IPS-11a (cell line): Measurements from ENCODE around the gene DAND5.

Experiments
- H3K4me3 ChIP-seq: one replicate; pipeline ENCODE4 v1.5.1; 2013; ENCODE audit warnings: low read depth, low read length, control low read depth

DAND5 gene

DNA sequence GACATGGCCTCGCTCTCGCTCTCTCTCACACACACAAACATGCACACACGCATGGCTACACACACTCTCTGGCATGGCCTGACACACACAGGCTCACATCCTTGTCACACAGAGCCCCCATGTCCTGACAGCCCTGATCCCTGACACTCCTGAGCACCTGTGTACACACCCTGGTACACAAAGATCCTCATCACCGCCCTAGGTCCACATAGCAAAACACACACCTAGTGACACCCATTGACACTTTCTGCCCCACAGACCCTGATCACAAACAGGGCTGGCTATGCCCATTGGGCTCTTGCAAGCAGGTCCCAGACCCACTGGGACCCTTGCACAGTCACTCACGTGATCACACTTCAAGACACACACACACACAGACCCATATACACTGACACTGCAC, 21.9 kb downstream of the DAND5 start:
- H3K4me3 ChIP-seq = no peak overlapping the region

DNA sequence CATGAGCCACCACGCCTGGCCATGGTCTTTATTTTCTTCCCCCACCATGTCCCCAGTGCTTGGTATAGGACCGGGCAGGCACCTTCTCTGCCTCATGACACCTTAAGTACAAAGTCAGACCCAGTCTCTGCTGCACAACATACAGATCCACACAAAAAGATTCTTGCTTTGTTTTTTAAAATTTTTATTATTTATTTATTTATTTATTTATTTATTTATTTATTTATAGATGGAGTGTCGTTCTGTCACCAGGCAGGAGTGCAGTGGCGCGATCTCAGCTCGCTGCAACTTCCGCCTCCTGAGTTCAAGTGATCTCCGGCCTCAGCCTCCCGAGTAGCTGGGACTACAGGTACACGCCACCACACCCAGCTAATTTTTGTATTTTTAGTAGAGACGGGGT, 23.4 kb downstream of the DAND5 start:
- no peak overlapping the region for H3K4me3 ChIP-seq

DNA sequence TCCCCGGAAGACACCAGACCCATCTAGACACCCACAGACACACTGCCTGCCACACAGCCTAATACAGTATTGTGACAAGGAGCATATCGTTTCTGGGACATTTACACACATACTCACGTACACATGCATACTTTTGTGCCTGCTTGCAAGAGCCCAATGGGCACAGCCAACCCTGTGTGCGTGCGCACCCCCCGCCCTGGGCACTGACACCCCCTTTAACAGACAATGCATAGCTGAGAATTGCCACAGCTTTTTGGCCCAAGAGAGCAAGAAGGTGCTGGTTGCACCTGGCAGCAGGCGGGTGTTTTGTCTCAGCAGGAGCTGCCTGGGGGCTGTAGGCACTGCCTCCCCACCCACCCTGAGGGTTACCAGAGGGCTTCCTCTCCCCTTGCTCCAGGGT, 24.2 kb downstream of the DAND5 start:
- no peak overlapping the region for H3K4me3 ChIP-seq

DNA sequence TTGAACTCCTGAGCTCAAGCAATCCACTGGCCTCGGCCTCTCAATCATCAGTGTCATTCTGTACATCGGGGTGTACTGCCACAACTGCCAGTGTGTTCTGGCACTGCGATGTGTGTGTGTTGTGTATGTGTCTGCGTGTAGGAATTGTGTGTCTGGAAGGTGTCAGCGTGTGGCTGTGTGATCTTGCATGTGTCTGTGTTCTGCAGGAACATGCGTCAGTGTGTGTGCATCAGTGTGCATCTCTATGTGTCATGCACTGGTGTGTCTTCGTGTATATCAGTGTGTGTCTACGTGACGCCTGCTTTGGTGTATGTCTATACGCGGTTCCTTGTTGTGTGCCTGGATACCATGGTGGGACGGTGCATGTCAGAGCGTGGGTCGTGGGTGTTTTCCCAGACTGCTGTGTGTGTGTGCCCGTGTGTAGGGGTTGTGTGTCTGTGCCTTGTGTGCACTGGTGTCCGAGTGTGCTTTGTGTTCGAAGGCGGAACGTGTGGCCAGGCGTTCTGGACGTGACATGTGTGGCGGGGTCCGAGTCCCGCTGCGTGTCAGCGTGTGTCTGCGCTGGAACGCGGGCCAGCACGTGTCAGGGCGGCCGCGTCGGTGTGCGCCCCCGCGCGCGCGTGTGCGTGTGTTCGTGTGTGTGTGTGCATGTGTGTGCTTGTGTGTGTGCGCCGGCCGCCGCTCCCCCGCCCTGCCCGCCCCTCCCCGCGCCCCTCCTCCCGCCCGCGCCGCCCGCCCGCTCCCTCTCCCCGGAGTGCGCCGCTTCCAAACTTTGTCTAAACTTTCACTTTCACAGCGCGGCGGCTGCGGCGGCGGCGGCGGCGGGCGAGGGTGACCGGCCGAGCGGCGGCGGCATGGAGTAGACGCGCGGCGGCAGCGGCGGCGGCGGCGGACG, 25.6 kb downstream of the DAND5 start, which contains the start of gene NFIX:
Gene NFIX, plus strand, starts transcription at position 775 of the 895 bp plus-strand sequence. CDS start 363 bp downstream, outside the sequence.
- peak within 1 kb of the TSS; percentile 35 for H3K4me3 ChIP-seq

DNA sequence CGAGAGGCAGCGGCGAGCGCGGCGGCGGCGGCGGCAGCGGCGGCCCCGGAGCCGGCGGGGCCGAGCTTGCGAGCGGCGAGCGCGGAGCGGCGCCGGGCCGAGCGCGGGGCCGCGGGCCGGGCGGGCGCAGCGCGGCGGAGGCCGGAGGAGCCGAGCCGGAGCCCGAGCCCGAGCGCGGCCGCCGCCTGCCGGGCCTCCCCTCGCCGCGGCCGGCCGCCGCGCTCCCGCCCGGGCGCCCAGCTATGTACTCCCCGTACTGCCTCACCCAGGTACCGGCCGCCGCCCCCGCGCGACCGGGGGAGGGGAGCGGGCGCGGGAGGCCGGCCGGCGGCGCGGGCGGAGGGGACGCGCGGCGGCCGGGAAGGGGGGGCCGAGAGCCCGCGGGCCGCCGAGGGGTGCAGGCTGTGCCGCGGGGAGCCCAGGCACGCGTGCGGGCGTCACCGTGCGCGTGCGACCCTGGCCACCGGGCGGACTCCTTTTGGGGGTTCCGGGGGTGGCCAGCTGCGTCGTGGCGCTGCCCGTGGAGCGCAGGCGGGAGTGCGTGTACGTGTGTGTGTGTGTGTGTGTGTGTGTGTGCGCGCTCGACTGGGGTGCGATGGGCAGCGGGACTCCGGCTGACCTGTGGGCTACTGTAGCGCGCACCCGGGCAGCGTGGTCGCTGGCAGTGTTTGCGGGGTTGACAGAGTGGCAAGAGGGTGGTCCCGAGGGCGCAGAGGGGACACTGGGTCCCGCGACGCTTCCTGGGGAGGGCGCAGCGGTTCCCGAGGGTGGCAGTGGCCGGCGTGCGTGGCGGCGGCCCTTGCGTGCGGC, 26.4 kb downstream of the DAND5 start:
- H3K4me3 ChIP-seq = peak overlapping the region; percentile 35

DNA sequence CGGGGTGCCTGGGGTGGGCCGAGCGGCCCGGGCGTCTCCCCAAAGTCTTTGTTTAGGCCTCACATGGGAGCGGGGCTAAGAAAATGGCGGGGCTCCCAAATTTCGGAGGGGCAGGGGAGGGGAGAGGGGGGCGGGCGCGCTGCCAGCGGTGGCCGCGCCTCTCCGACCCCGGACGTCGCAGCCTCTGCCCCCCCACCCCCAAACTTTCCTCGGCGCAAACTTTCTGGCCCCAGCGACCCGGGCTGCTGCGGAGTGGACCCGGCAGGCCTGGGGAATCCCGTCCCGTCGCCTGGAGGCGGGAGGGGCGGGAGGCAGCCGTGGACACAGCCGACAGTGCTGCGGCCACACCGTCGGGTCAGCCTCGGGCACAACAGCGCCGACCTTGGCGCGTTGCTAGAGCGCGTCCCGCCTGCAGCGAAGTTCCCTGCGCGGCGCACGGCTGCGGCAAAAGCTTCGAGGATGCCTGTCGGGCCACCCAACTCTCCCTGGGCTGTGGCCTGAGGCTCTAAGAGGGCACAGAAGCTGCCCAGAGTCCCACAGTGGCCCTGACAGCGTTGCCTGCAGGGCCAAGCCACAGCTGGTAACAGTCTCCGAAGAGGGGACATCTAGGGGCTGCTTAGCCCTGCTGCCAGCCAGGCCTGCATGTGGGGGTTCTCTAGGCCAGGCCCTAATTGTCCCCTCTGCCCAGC, 27.2 kb downstream of the DAND5 start:
- peak overlapping the region; percentile 35 for H3K4me3 ChIP-seq

DNA sequence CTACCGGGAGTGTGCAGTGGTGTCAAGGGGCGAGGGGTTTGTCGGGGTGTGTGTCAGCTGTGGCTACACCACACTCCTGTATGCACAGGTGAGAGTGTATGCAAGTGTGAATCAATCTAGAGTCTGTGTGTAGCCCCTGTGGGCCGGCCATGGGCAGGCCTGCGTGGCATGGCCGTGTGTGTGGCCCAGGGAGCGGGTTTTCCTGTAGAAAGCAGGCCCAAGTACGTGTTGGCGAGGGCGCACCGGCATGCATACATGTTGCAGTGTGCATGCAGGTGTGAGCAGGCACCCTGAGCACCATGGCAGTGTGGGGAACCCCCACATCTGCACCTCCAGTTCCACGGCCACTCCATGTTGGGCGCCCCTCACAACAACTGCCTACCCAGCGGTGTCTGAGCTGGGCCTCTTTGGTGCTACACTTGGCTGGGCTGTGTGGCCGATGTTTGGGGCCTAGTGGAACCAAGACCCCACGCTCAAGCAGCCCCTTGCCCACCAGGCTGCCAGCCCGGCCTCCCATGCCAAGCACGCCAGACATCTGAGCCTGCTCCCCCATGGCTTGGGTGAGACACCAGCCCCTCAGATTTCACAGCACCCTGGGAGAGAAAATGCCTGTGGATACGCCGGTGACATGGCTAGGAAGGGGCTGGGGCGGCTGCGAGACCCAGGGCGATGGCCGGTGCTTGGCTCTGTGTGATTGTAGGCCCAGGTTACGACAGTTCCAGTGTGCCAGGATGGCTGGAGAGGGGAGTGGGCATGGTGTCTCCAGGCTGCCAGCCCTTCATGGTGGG, 28.0 kb downstream of the DAND5 start:
- no peak overlapping the region for H3K4me3 ChIP-seq

DNA sequence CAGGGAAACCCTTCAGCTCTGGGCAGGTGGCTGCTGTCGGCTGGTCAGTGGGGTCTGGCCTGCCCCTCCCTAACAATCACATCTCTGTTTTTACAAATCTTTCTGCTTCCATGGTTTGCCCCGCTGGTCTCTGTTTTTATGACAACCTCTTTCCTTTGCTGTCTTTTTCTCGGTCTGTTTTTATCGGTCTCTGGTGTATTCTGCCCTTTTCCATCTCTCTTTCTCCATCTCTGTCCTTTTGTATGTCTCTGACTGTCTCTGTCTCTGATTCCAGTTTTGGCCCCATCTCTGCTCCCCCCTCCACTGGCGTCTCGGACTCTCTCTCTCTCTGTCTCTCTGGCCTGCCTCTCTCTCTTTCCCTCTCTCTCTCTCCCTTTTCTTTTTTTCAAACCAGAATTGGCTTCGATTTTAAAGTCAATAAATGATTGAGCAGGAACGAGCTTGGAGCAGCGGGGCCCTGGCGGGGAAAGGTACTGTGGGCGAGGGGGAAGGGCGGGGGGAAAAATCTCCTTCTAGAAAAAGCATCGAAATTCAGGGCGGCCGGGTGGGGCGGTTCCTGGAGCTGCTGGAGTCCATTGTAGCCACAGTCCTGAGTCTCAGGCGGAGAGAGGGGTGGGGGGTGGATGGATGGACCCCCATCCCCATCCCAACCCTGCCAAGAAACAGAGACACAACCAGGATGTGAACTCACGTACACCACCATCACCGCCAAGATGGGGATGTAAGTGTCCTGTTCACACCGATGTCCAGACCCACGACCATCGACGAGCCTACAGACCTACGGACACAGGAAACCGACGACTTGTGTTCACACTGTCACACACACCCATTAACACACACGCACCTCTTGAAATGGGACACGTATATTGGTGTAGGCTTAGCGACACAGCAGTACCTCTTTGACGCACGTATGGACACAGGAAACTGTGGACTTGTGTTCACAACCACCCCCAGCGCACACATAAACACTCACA, 28.9 kb downstream of the DAND5 start:
- H3K4me3 ChIP-seq = no peak overlapping the region

DNA sequence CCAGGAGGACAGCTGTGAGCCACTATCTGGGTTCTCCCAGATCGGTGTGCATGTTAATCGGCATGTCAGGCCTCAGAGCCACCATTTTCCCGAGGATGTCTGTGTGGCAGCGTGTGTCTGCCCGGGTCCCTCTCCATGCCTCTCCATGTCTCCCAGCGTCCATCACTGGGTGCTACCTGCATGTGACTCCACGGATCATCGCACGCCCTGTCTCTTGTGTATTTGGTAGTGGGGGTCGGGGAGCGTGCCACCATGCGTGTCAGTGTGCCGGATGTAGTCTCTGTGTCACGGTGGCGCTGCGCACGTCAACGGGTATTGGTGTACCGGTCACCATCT, 31.8 kb downstream of the DAND5 start:
- H3K4me3 ChIP-seq = no peak overlapping the region

DNA sequence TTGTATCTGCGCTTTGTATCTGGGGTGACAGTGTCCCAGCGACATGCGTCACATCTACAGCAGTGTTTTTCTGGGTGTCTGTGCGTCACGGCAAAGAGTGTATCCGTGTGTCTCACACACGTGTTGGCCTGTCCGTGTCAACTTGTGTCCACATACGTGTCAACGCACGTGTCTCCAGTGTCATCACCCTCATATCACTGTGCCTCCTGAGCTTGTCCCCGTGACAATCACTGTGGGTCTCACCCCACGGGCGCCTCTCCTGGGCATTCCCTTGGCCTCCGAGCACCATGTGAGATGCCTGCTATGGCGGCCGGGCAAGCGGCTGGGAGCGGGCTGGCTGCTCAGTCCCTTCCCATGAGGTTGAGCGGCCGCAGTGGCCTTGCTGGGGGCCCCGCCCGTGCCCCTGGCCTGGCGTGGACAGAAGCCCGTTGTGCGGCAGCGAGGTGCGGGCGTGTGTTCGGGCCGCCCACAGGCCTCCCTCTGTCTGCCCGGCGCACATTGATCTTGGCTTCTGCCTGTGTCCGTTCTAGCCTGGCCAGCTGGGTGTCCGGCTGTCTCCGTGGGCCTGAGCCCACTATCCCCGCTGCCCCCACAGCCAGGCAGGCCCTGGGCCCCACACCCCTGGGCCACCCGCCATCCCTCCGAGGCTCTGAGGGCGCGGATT, 32.3 kb downstream of the DAND5 start:
- H3K4me3 ChIP-seq = no peak overlapping the region

DNA sequence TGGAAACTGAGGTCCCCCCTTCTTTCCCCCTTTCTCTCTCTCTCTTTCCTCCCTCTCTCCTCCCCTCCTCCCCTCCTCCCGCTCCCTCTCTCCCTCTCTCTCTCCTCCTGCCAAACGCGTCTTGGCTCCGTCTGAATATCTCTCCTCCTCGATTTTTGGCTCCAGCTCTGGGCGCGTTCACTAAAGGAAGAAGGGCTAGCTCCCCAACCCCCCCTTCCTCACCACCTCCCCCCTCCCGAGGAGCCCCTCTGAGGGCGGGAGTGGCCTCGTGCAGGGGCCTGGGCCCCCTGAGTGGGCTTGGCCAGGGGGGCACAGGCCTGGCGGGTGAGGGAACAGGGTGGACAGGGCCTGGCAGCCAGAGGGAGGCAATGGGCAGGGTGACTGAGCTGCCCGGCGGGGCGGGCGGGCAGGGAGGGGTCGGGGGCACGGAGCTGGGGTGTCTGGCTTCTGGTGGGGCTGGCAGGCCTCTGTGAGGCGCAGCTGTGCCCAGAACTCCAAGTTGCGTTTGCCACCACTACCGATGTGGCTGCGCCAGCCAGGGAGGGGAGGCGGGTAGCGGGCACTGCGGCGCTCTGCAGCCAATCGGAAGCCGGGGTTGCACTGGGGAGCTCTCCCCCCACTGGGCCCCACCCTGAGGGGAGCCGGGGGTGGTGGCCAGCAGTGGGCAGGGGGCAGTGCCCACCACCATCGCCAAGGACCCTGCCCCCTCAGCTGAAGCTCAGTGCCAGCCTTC, 33.0 kb downstream of the DAND5 start:
- H3K4me3 ChIP-seq = no peak overlapping the region

GRCh38 chr19:13003081-13003480, 33.7 kb downstream of the DAND5 start:
- H3K4me3 ChIP-seq = no peak overlapping the region

- no peak overlapping the region for H3K4me3 ChIP-seq
Observed at GRCh38 chr19:13004273-13004672, 34.9 kb downstream of the DAND5 start.

GRCh38 chr19:13005253-13005652, 35.9 kb downstream of the DAND5 start:
- H3K4me3 ChIP-seq = no peak overlapping the region

- no peak overlapping the region for H3K4me3 ChIP-seq
Observed at GRCh38 chr19:13005861-13006370, 36.5 kb downstream of the DAND5 start.

GRCh38 chr19:13006431-13007281, 37.3 kb downstream of the DAND5 start:
- H3K4me3 ChIP-seq = no peak overlapping the region
